Esophagus muscularis mucosa (tissue), 4 donors: ENCODE measurements around the gene PRM2. TPM values are rescaled to one million over a fixed set of nuclear protein-coding genes. Genes with fewer than 3 reads are reported as not detected.

Experiments used
- DNase-seq: peaks from one replicate; pipeline ENCODE4 v3.0.0-alpha.2; 2017; ENCODE audit errors: extremely low spot score
- H3K27ac ChIP-seq, 4 donors: fragments of 200-600 bp; sonication (generic); replicated peaks in 1 of 4; 1 replicate in 3 of 4; 2 replicates in 1 of 4; pipeline ENCODE4 v1.5.1; 2016 to 2019; ENCODE audit warnings: mild to moderate bottlenecking in 1 of 4
- H3K27me3 ChIP-seq, 4 donors: fragments of 200-600 bp; sonication (generic); one replicate each; pipeline versions ENCODE4 v1.5.1 to v1.6.0; 2016 to 2019
- H3K36me3 ChIP-seq, 4 donors: fragments of 200-600 bp; sonication (generic); one replicate each; pipeline ENCODE4 v1.5.1; 2016 to 2019
- H3K4me1 ChIP-seq, 4 donors: fragments of 200-600 bp; sonication (generic); one replicate each; pipeline ENCODE4 v1.5.1; 2016 to 2019
- H3K4me3 ChIP-seq, 4 donors: fragments of 200-600 bp; sonication (generic); 1 replicate in 2 of 4; 2 replicates in 2 of 4; pipeline ENCODE4 v1.5.1; 2016 to 2019; ENCODE audit warnings: mild to moderate bottlenecking in 4 of 4, moderate library complexity in 1 of 4
- H3K9me3 ChIP-seq, 4 donors: fragments of 200-600 bp; sonication (generic); 1 replicate in 3 of 4; 2 replicates in 1 of 4; pipeline ENCODE4 v1.5.1; 2016 to 2019
- CTCF ChIP-seq, 3 experiments: fragments of 200-600 bp in 2 of 3; fragments of 450-650 bp in 1 of 3; sonication (generic) in 2 of 3; IDR thresholded peaks; one replicate each; pipeline ENCODE4 v1.5.1; 2017 to 2019; ENCODE audit warnings: antibody characterized with exemption in 3 of 3, mild to moderate bottlenecking in 2 of 3, moderate library complexity in 1 of 3
- EP300 ChIP-seq: sonication (generic); formaldehyde crosslinking; IDR thresholded peaks from one replicate; pipeline ENCODE4 v1.6.1; 2017; ENCODE audit warnings: antibody characterized with exemption
- POLR2A ChIP-seq: fragments of 450-650 bp; IDR thresholded peaks from one replicate; pipeline ENCODE4 v1.6.1; 2017; ENCODE audit warnings: antibody characterized with exemption, moderate library complexity, mild to moderate bottlenecking, low read depth
- POLR2AphosphoS5 ChIP-seq, 2 donors: sonication (generic); formaldehyde crosslinking; IDR thresholded peaks; one replicate each; pipeline ENCODE4 v1.6.1; 2017; ENCODE audit warnings: antibody characterized with exemption in 2 of 2
- WGBS: methylation state at CpG from one replicate; pipeline ENCODE4 v1.1.5; 2018; 5-methylcytosine and 5-hydroxymethylcytosine counted together
- intact Hi-C: fragments of 100-400 bp; cut with DNase I; formaldehyde crosslinking; loops from one replicate; pipeline ENCODE4 v1.15.1; 2023
- total RNA-seq, 4 donors: library from RNA; depleted of rRNA; stranded (reverse); fragments of >200 nt; gene quantifications; one replicate each; pipeline versions ENCODE4 v1.1.0 to v1.2.1, GENCODE V29; 2016

Gene PRM2
- total RNA-seq, 4 donors from 2014 or later, result not detected

GRCh38 chr16:11242658-11243057 lies 33.6 kb downstream of the PRM2 start:
- Histone ChIP-seq H3K27ac (no peak overlapping the region), H3K4me3 (no peak overlapping the region), H3K9me3 (no peaks in the 10 kb centered on the region), H3K36me3 (no peaks in the 10 kb centered on the region), H3K4me1 (no peaks in the 10 kb centered on the region), H3K27me3 (no peaks in the 10 kb centered on the region)
- DNase-seq, result no peak
- 86% methylated on average over 12 of the region's 12 CpGs for WGBS
- TF ChIP-seq EP300 (no peak), CTCF (IDR thresholded peaks at IDR 0.05) (no peak), POLR2A (no peak), POLR2AphosphoS5 (IDR thresholded peaks at IDR 0.05) (no peak)
- intact Hi-C loops, result no loop called here

- Histone ChIP-seq H3K4me1 (no peaks in the 10 kb centered on the region), H3K27ac (no peak overlapping the region), H3K27me3 (no peaks in the 10 kb centered on the region), H3K4me3 (no peak overlapping the region), H3K9me3 (no peaks in the 10 kb centered on the region), H3K36me3 (no peaks in the 10 kb centered on the region)
- 95% methylated on average over 5 of the region's 5 CpGs for WGBS
- no peak for TF ChIP-seq CTCF (IDR thresholded peaks at IDR 0.05)
- TF ChIP-seq POLR2AphosphoS5 (IDR thresholded peaks at IDR 0.05), result no peak
- no peak for TF ChIP-seq EP300
- TF ChIP-seq POLR2A, result no peak
- intact Hi-C loops, result no loop called here
- no peak for DNase-seq
Measured at GRCh38 chr16:11241480-11242204, 34.6 kb downstream of the PRM2 start.

- Histone ChIP-seq H3K36me3 (no peaks in the 10 kb centered on the region), H3K9me3 (no peaks in the 10 kb centered on the region), H3K27me3 (no peaks in the 10 kb centered on the region), H3K4me3 (no peak overlapping the region), H3K27ac (no peak overlapping the region), H3K4me1 (no peaks in the 10 kb centered on the region)
- TF ChIP-seq CTCF (IDR thresholded peaks at IDR 0.05) (no peak), POLR2A (no peak), EP300 (no peak), POLR2AphosphoS5 (IDR thresholded peaks at IDR 0.05) (no peak)
- intact Hi-C loops, result no loop called here
- no peak for DNase-seq
- WGBS, result 83% methylated on average over 7 of the region's 10 CpGs
Measured at GRCh38 chr16:11240636-11241473, 35.4 kb downstream of the PRM2 start.

GRCh38 chr16:11239644-11240632 lies 36.3 kb downstream of the PRM2 start:
- Histone ChIP-seq H3K4me1 (no peaks in the 10 kb centered on the region), H3K36me3 (no peaks in the 10 kb centered on the region), H3K27ac (no peak overlapping the region), H3K27me3 (no peaks in the 10 kb centered on the region), H3K4me3 (no peak overlapping the region), H3K9me3 (no peaks in the 10 kb centered on the region)
- DNase-seq, result no peak
- 87% methylated on average over 10 of the region's 10 CpGs for WGBS
- intact Hi-C loops, result no loop called here
- TF ChIP-seq CTCF (IDR thresholded peaks at IDR 0.05) (no peak), POLR2AphosphoS5 (IDR thresholded peaks at IDR 0.05) (no peak), EP300 (no peak), POLR2A (no peak)
